Testis (tissue), 3 donors: ENCODE data around the gene ARMCX2. TPM values are rescaled to one million over a fixed set of nuclear protein-coding genes. Genes with fewer than 3 reads are reported as not detected.

ENCODE experiments used
- DNase-seq: peaks from one replicate; pipeline ENCODE4 v3.0.0-alpha.2; 2019
- H3K27ac ChIP-seq, 2 donors: fragments of 200-600 bp; sonication (generic); one replicate each; pipeline ENCODE4 v1.5.1; 2019
- H3K27me3 ChIP-seq: fragments of 200-600 bp; sonication (generic); one replicate; pipeline ENCODE4 v1.5.1; 2019
- H3K36me3 ChIP-seq: fragments of 200-600 bp; sonication (generic); one replicate; pipeline ENCODE4 v1.5.1; 2017; ENCODE audit warnings: low read depth; ENCODE audit errors: missing control alignments
- H3K4me1 ChIP-seq: fragments of 200-600 bp; sonication (generic); one replicate; pipeline ENCODE4 v1.5.1; 2019
- H3K4me3 ChIP-seq, 2 donors: fragments of 200-600 bp; sonication (generic); one replicate each; pipeline ENCODE4 v1.5.1; 2017 to 2019
- H3K9me3 ChIP-seq: fragments of 200-600 bp; sonication (generic); one replicate; pipeline ENCODE4 v1.5.1; 2017
- POLR2A ChIP-seq: fragments of 450-650 bp; IDR thresholded peaks from one replicate; pipeline ENCODE4 v1.6.1; 2017; ENCODE audit warnings: antibody characterized with exemption, mild to moderate bottlenecking, moderate library complexity
- WGBS, 2 donors: methylation state at CpG; one replicate each; pipeline ENCODE4 v1.1.5; 2018; 5-methylcytosine and 5-hydroxymethylcytosine counted together
- intact Hi-C: fragments of 100-400 bp; cut with DNase I; formaldehyde crosslinking; loops from one replicate; pipeline ENCODE4 v1.15.1; 2023; ENCODE audit warnings: low total_unique reads
- polyA plus RNA-seq: library from polyadenylated mRNA; stranded (reverse); fragments of 350-450 nt; fragmentation: Illumina TruSeq; extraction: RNeasy Lipid Tissue Mini Kit (QIAGEN cat#74804); gene quantifications from one replicate; pipeline ENCODE4 v1.2.3, GENCODE V29; 2014; ENCODE audit warnings: low read depth, low replicate concordance; ENCODE audit not compliant: insufficient read depth
- total RNA-seq, 2 donors: library from RNA; depleted of rRNA; stranded (reverse); fragments of >200 nt; gene quantifications; one replicate each; pipeline ENCODE4 v1.2.3, GENCODE V29; 2016
- TF ChIP-seq, protein P1 (sequence below), 3 experiments: fragments of 450-650 bp in 2 of 3; fragments of 200-600 bp in 1 of 3; sonication (generic) in 1 of 3; IDR thresholded peaks; one replicate each; pipeline ENCODE4 v1.5.1; 2016 to 2019; ENCODE audit warnings: antibody characterized with exemption in 3 of 3, mild to moderate bottlenecking in 2 of 3, moderate library complexity in 1 of 3

The ARMCX2 gene
- total and polyA plus RNA-seq, 3 donors from 2014 or later = 16.1 to 19.2 (median 17.7) TPM

DNA sequence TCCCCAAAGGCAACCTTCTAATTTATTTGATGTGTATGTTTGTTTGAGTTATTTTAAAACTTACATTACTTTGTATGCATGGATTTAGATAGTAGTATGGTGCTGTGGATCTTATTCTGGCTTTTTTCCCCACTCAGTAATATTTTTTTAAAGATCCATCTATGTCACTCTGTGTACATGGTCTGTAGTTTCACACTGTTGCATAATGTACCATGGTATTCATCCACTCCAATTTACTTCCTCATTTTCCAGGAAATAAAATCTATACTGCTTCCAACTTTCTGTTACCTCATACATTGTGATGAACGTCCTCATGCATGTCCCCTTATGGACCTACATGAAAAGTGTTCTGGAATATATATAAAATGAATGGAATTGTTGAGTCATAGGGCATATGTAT lies 17.6 kb downstream of the ARMCX2 start:
- Histone ChIP-seq H3K27me3 (no peaks in the 10 kb centered on the region), H3K9me3 (no peaks in the 10 kb centered on the region), H3K27ac (no peak overlapping the region), H3K4me1 (no peaks in the 10 kb centered on the region), H3K4me3 (no peak overlapping the region), H3K36me3 (no peaks in the 10 kb centered on the region)
- TF ChIP-seq, protein P1, sequence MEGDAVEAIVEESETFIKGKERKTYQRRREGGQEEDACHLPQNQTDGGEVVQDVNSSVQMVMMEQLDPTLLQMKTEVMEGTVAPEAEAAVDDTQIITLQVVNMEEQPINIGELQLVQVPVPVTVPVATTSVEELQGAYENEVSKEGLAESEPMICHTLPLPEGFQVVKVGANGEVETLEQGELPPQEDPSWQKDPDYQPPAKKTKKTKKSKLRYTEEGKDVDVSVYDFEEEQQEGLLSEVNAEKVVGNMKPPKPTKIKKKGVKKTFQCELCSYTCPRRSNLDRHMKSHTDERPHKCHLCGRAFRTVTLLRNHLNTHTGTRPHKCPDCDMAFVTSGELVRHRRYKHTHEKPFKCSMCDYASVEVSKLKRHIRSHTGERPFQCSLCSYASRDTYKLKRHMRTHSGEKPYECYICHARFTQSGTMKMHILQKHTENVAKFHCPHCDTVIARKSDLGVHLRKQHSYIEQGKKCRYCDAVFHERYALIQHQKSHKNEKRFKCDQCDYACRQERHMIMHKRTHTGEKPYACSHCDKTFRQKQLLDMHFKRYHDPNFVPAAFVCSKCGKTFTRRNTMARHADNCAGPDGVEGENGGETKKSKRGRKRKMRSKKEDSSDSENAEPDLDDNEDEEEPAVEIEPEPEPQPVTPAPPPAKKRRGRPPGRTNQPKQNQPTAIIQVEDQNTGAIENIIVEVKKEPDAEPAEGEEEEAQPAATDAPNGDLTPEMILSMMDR (IDR thresholded peaks at IDR 0.05) = no peak
- TF ChIP-seq POLR2A = no peak
- DNase-seq = no peak
- intact Hi-C loops = no loop called here
- WGBS, 2 donors = 69 to 85% methylated on average over 1 of the region's 1 CpG

DNA sequence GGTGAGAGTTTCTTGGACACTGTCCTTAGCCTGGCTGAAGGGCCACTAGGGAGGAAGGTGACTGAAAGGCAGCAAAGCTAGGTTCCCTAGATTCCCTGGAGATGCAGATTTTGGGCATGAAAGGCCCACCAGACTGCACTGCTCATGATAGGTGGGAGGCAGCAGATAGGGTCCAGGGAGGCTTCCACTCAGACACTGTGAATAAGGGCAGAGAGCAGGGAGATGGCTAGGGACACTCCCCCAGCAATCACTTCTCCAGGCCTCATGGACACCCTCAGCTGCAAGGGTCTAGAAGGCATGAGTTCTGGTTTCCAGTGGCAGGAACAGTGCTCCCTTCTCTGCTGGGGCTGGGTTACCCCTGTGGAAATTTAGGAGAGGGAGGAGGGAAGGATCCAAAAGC lies 20.1 kb downstream of the ARMCX2 start:
- Histone ChIP-seq H3K36me3 (no peaks in the 10 kb centered on the region), H3K4me3 (no peak overlapping the region), H3K4me1 (no peaks in the 10 kb centered on the region), H3K27ac (no peak overlapping the region), H3K9me3 (no peaks in the 10 kb centered on the region), H3K27me3 (no peaks in the 10 kb centered on the region)
- intact Hi-C loops = no loop called here
- DNase-seq = no peak
- no peak for TF ChIP-seq POLR2A
- TF ChIP-seq, protein P1 (IDR thresholded peaks at IDR 0.05) = no peak

DNA sequence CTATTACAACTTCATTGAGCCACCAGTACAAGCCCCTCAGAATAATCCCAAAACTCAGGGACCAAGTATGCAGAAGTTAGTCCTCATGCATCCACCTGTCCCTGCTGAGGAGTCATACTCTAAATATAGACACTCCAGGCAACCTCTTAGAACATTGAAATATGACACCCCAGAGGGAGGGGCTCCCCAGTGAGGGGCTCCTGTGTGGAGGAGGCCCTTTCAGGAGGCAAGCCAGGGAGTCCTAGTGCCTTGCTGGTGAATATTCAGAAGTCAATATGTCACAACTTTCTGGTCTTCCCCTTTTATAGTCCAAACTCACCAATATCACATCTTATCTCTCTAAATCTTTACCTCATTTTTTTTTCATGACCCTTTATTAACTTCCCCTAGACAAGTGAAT lies 40.3 kb downstream of the ARMCX2 start:
- TF ChIP-seq, protein P1 (IDR thresholded peaks at IDR 0.05) = no peak
- TF ChIP-seq POLR2A = no peak
- no peak for DNase-seq
- Histone ChIP-seq H3K4me3 (no peak overlapping the region), H3K27ac (no peak overlapping the region), H3K27me3 (no peaks in the 10 kb centered on the region), H3K36me3 (no peaks in the 10 kb centered on the region), H3K9me3 (no peaks in the 10 kb centered on the region), H3K4me1 (no peaks in the 10 kb centered on the region)
- intact Hi-C loops = no loop called here

DNA sequence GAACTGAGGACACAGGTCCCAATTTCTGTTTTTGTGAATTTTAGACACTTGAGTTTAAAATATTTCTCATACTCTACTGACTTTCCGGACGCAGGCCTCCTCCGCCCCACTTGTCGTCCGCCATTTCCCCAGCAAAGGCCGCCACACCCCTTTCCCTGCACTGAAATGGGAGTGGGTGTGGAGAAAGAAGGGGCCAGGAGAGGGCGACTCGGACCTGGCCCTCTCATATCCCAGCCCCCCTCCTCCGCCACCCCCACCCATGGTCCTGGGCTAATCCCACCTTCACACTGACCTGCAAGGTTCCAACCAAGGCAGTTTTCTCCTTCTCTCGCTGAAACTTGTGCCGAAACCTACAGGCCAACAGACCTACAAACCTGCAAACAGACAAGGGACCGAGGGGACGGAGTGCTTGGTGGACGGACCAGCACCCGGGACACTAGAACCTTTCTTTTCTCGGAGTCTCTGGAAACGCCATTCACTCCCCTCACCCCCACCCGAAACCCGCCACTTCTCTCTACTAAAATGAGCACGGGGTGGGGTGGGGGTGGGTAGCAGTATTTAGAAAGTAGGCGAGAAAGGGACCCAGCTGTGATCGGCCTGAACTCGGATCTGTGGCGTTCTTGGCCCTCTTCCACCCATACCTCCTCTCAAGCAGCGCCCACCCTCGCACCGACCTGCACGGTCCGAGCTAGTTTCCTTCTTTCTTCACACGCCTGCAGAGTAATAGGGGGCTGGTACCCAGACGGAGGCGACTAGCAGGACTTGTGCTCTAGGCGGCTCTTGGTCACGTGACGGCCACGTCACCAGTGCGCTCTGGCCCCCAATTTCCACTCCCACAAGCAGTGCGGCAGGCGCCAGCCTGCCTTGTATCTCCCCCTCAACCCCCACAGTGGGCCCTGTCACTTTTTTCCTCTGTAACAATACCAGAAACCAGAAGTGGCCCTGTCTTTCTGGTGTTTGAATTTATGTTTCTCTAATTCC lies 42.1 kb downstream of the ARMCX2 start, which contains the start of gene ARMCX6:
TSS of gene ARMCX6 (minus strand) at position 790 of the 981 bp plus-strand sequence. CDS start 1,380 bp downstream, outside the sequence.
- peak within 1 kb of the TSS; percentile 68 to 86 for H3K27ac ChIP-seq
- H3K4me1 ChIP-seq = no peaks in the 10 kb centered on the region
- 0 to 1% methylated on average over 4 to 28 of the region's 39 CpGs for WGBS, 2 donors
- TF ChIP-seq, protein P1 (IDR thresholded peaks at IDR 0.05) = peak in 1 of 3 experiments; percentile 35
- TF ChIP-seq POLR2A = no peak
- H3K36me3 ChIP-seq = no peaks in the 10 kb centered on the region
- H3K4me3 ChIP-seq = peak within 1 kb of the TSS; percentile 53 to 75
- intact Hi-C loops = no loop called here
- no peaks in the 10 kb centered on the region for H3K27me3 ChIP-seq
- no peaks in the 10 kb centered on the region for H3K9me3 ChIP-seq
- DNase-seq = peak; percentile 88
